Activated effector memory CD4-positive, alpha-beta T cell treated with anti-CD3 and anti-CD28 coated beads, Interleukin-2, amount 50 U/mL, for 16 hours (primary cell): ENCODE data around the gene GREB1.
A peak's percentile ranks its signal among the peaks of the same experiment; 100 is the strongest.

Experiments
- DNase-seq: peaks from one replicate; pipeline ENCODE4 v3.0.0-alpha.2; 2020

GREB1 gene

GRCh38 chr2:11563784-11564666 lies 30.2 kb downstream of the GREB1 start:
- DNase-seq: no peak

- no peak for DNase-seq
These were observed 31.1 kb downstream of the GREB1 start for GRCh38 chr2:11564816-11565567.

- no peak for DNase-seq
These were observed 32.5 kb downstream of the GREB1 start for GRCh38 chr2:11566383-11566782.

GRCh38 chr2:11567631-11568031 lies 33.8 kb downstream of the GREB1 start:
- peak; percentile 57 for DNase-seq

GRCh38 chr2:11568436-11568835 lies 34.6 kb downstream of the GREB1 start:
- peak; percentile 48 for DNase-seq

- DNase-seq: peak; percentile 33
These were observed 35.8 kb downstream of the GREB1 start for GRCh38 chr2:11569636-11570035.

- DNase-seq: peak; percentile 30
These were observed 37.3 kb downstream of the GREB1 start for GRCh38 chr2:11571170-11571569.

GRCh38 chr2:11572996-11573395 lies 39.2 kb downstream of the GREB1 start:
- DNase-seq: no peak

GRCh38 chr2:11573418-11574175 lies 39.8 kb downstream of the GREB1 start:
- no peak for DNase-seq

- no peak for DNase-seq
These were observed 40.6 kb downstream of the GREB1 start for GRCh38 chr2:11574176-11575046.

GRCh38 chr2:11576398-11576797 lies 42.6 kb downstream of the GREB1 start:
- no peak for DNase-seq

- no peak for DNase-seq
These were observed 43.4 kb downstream of the GREB1 start for GRCh38 chr2:11577101-11577883.

GRCh38 chr2:11578081-11578948 lies 44.5 kb downstream of the GREB1 start:
- no peak for DNase-seq

GRCh38 chr2:11578986-11579774 lies 45.3 kb downstream of the GREB1 start:
- no peak for DNase-seq

GRCh38 chr2:11579867-11580659 lies 46.2 kb downstream of the GREB1 start:
- DNase-seq: no peak

- no peak for DNase-seq
These were observed 46.9 kb downstream of the GREB1 start for GRCh38 chr2:11580697-11581096.

GRCh38 chr2:11581124-11581796 lies 47.4 kb downstream of the GREB1 start:
- DNase-seq: no peak
